ENCODE results near the gene MAGI1. TPM values are rescaled to one million over a fixed set of nuclear protein-coding genes. Genes with fewer than 3 reads are reported as not detected.

The MAGI1 gene
- total RNA-seq, 2 donors from 2014 or later, result 38.6 to 45.1 TPM

DNA sequence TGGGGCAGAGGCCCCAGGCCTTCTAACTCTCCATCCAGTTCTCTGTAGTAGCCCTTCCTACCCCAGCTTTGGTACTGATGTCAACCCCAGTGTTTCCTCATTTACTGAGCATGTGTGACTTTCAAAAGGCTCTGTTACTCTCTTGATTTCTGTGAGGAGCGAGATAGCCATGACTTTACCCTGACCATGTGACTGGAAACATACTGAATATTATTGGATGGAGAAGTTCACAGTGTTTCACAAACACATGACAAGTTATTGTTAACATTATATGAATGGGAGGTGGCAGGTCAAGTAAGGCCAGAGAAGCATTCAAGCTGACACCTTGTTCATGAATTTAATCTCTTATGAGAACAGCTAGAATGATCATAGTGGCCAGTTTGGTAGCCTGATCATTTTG, 53.7 kb downstream of the MAGI1 start:
- H3K9me3 Mint-ChIP-seq, result no peaks in the 10 kb centered on the region
- H3K9me3 ChIP-seq (ENCODE audit: control insufficient read depth, low read length), result no peaks in the 10 kb centered on the region

GRCh38 chr3:65983100-65983499, 55.6 kb downstream of the MAGI1 start:
- no peaks in the 10 kb centered on the region for H3K36me3 ChIP-seq (ENCODE audit: control insufficient read depth, insufficient read depth, low read length)
- Mint-ChIP-seq H3K9me3 (no peaks in the 10 kb centered on the region), H3K36me3 (ENCODE audit: low read depth) (no peaks in the 10 kb centered on the region), H3K27me3 (ENCODE audit: insufficient read depth) (no peaks in the 10 kb centered on the region), H3K4me3 (no peak overlapping the region), H3K4me1 (peaks cover 25% of the 10 kb centered on the region), H3K27ac (no peak overlapping the region)
- DNase-seq, result no peak
- TF ChIP-seq CTCF (conservative IDR thresholded peaks at IDR 0.05), result no peak
- H3K4me1 ChIP-seq (ENCODE audit: control insufficient read depth, insufficient read depth, low read length), result peaks cover 3% of the 10 kb centered on the region
- H3K9me3 ChIP-seq (ENCODE audit: control insufficient read depth, low read length), result no peaks in the 10 kb centered on the region
- H3K9ac ChIP-seq (ENCODE audit: extremely low read depth, low read length, poor library complexity, severe bottlenecking), result no peak overlapping the region
- no peak overlapping the region for H3K27ac ChIP-seq (ENCODE audit: low read depth, low read length)
- no peak overlapping the region for H3K4me3 ChIP-seq (ENCODE audit: low read length)
- WGBS, 2 experiments (ENCODE audit: insufficient coverage in 1 of 2, insufficient read length in 1 of 2), result 94 to 100% methylated on average over 1 of the region's 1 CpG
- no peaks in the 10 kb centered on the region for H3K27me3 ChIP-seq (ENCODE audit: control insufficient read depth, insufficient read depth, low read length, poor library complexity, severe bottlenecking)

More for the DNA sequence above, 53.7 kb downstream of the MAGI1 start:
- H3K27me3 ChIP-seq (ENCODE audit: control insufficient read depth, insufficient read depth, low read length, poor library complexity, severe bottlenecking), result no peaks in the 10 kb centered on the region
- Mint-ChIP-seq H3K27ac (no peak overlapping the region), H3K4me3 (no peak overlapping the region), H3K4me1 (peaks cover 26% of the 10 kb centered on the region), H3K36me3 (ENCODE audit: low read depth) (no peaks in the 10 kb centered on the region), H3K27me3 (ENCODE audit: insufficient read depth) (no peaks in the 10 kb centered on the region)
- 88 to 91% methylated on average over 1 of the region's 1 CpG for WGBS, 2 experiments (ENCODE audit: insufficient coverage in 1 of 2, insufficient read length in 1 of 2)
- H3K9ac ChIP-seq (ENCODE audit: extremely low read depth, low read length, poor library complexity, severe bottlenecking), result no peak overlapping the region
- H3K4me1 ChIP-seq (ENCODE audit: control insufficient read depth, insufficient read depth, low read length), result peaks cover 3% of the 10 kb centered on the region
- no peaks in the 10 kb centered on the region for H3K36me3 ChIP-seq (ENCODE audit: control insufficient read depth, insufficient read depth, low read length)
- H3K4me3 ChIP-seq (ENCODE audit: low read length), result no peak overlapping the region
- no peak for DNase-seq
- TF ChIP-seq CTCF (conservative IDR thresholded peaks at IDR 0.05), result no peak
- H3K27ac ChIP-seq (ENCODE audit: low read depth, low read length), result no peak overlapping the region

DNA sequence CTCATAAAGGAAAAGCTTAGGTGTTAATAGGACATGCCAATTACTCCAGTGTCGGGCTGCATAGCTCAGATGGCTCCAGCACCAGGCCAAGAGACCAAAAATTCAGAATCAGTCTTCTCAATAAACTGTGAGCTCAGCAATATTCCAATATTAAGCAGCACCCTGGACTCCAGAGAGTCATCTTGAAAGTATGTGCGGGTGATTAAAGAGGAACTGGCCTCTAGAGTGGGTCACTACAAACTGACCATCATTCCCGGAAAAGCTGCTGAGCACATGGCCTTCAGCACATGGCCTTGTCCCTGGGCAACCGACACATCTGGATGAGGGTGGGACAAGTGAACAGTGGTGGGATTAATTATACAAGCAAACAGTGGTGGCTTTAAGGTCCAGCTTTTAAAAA, 59.0 kb downstream of the MAGI1 start:
- H3K36me3 ChIP-seq (ENCODE audit: control insufficient read depth, insufficient read depth, low read length), result no peaks in the 10 kb centered on the region
- Mint-ChIP-seq H3K9me3 (no peaks in the 10 kb centered on the region), H3K4me3 (no peak overlapping the region), H3K27me3 (ENCODE audit: insufficient read depth) (no peaks in the 10 kb centered on the region), H3K4me1 (peaks cover 8% of the 10 kb centered on the region), H3K27ac (peak overlapping the region; percentile 68), H3K36me3 (ENCODE audit: low read depth) (no peaks in the 10 kb centered on the region)
- no peaks in the 10 kb centered on the region for H3K27me3 ChIP-seq (ENCODE audit: control insufficient read depth, insufficient read depth, low read length, poor library complexity, severe bottlenecking)
- no peaks in the 10 kb centered on the region for H3K4me1 ChIP-seq (ENCODE audit: control insufficient read depth, insufficient read depth, low read length)
- H3K27ac ChIP-seq (ENCODE audit: low read depth, low read length), result no peak overlapping the region
- DNase-seq, result no peak
- WGBS, 2 experiments (ENCODE audit: insufficient coverage in 1 of 2, insufficient read length in 1 of 2), result 92 to 93% methylated on average over 2 to 4 of the region's 4 CpGs
- H3K9ac ChIP-seq (ENCODE audit: extremely low read depth, low read length, poor library complexity, severe bottlenecking), result no peak overlapping the region
- no peaks in the 10 kb centered on the region for H3K9me3 ChIP-seq (ENCODE audit: control insufficient read depth, low read length)
- no peak for TF ChIP-seq CTCF (conservative IDR thresholded peaks at IDR 0.05)
- H3K4me3 ChIP-seq (ENCODE audit: low read length), result no peak overlapping the region
